ENCODE results near the gene EDDM13.

DNA sequence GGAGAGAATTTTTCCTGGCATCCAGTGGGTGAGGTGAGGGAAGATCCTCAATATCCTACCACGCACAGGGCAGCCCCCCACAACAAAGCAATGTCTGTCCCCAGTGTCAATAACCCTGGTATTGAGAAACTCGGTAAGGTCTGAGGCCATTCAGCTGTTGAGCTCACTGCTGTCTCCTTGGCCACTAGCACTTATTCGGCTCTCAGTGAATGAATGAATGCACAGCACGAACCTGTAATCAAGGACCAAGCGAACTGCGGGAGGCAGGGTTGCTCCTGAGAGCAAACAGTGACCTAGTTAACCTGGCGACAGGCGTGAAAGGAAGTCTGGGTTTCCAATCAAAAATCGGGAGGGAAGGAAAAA lies 41.5 kb downstream of the EDDM13 start:
- TF ChIP-seq POLR2A (IDR thresholded peaks at IDR 0.05): no peak
- TF ChIP-seq, protein P1, sequence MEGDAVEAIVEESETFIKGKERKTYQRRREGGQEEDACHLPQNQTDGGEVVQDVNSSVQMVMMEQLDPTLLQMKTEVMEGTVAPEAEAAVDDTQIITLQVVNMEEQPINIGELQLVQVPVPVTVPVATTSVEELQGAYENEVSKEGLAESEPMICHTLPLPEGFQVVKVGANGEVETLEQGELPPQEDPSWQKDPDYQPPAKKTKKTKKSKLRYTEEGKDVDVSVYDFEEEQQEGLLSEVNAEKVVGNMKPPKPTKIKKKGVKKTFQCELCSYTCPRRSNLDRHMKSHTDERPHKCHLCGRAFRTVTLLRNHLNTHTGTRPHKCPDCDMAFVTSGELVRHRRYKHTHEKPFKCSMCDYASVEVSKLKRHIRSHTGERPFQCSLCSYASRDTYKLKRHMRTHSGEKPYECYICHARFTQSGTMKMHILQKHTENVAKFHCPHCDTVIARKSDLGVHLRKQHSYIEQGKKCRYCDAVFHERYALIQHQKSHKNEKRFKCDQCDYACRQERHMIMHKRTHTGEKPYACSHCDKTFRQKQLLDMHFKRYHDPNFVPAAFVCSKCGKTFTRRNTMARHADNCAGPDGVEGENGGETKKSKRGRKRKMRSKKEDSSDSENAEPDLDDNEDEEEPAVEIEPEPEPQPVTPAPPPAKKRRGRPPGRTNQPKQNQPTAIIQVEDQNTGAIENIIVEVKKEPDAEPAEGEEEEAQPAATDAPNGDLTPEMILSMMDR (IDR thresholded peaks at IDR 0.05): no peak

All from Peyer's patch (tissue), 4 donors.